Measurements from ENCODE around the gene CADPS. TPM values are rescaled to one million over a fixed set of nuclear protein-coding genes. Genes with fewer than 3 reads are reported as not detected.

CADPS gene
- not detected for total RNA-seq

- Mint-ChIP-seq H3K36me3 (ENCODE audit: low read depth) (no peaks in the 10 kb centered on the region), H3K4me1 (no peaks in the 10 kb centered on the region), H3K4me3 (no peak within 1 kb of the TSS), H3K27me3 (peaks cover 39% of the 10 kb centered on the region), H3K27ac (no peak within 1 kb of the TSS), H3K9me3 (no peaks in the 10 kb centered on the region)
- ChIA-PET POLR2A (no interaction called here), CTCF (no interaction called here)
- DNase-seq, result no peak
Observed at GRCh38 chr3:62874711-62875557, at the start of gene CADPS. TSS of gene CADPS (minus strand) at chr3:62875416. CDS start at chr3:62875029, 387 bp downstream.

DNA sequence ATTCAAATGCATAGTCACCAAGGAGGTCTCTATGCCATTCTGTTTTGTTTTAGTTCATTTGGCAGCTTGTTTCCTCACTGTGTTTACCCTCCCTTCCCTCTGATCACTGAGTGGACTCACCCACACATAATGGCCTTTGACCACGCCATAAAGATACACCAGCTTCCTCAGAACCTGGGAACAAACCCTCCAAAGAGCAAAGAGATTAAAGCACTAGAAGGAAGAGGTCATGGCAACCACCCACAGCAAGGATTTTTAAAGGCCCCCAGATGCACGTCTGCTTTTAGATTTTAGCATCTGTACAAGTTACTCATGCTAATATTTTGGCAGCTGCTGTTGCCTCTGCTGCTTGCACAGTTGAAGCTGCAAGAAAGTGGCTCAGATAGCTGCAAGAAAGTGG, 47.9 kb upstream of the CADPS start:
- Mint-ChIP-seq H3K27me3 (no peaks in the 10 kb centered on the region), H3K9me3 (no peaks in the 10 kb centered on the region), H3K4me1 (no peaks in the 10 kb centered on the region), H3K27ac (no peak overlapping the region), H3K36me3 (ENCODE audit: low read depth) (no peaks in the 10 kb centered on the region), H3K4me3 (no peak overlapping the region)
- no peak for DNase-seq
- ChIA-PET CTCF (no interaction called here), POLR2A (no interaction called here)

- ChIA-PET CTCF (no interaction called here), POLR2A (no interaction called here)
- DNase-seq, result no peak
- Mint-ChIP-seq H3K4me1 (no peaks in the 10 kb centered on the region), H3K4me3 (no peak overlapping the region), H3K27me3 (no peaks in the 10 kb centered on the region), H3K36me3 (ENCODE audit: low read depth) (no peaks in the 10 kb centered on the region), H3K27ac (no peak overlapping the region), H3K9me3 (no peaks in the 10 kb centered on the region)
Observed at GRCh38 chr3:62922326-62922725, 47.1 kb upstream of the CADPS start.

- Mint-ChIP-seq H3K9me3 (no peaks in the 10 kb centered on the region), H3K4me3 (no peak overlapping the region), H3K27ac (no peak overlapping the region), H3K4me1 (no peaks in the 10 kb centered on the region), H3K36me3 (ENCODE audit: low read depth) (no peaks in the 10 kb centered on the region), H3K27me3 (no peaks in the 10 kb centered on the region)
- DNase-seq, result no peak
- ChIA-PET CTCF (no interaction called here), POLR2A (no interaction called here)
Observed at GRCh38 chr3:62920466-62920784, 45.2 kb upstream of the CADPS start.

DNA sequence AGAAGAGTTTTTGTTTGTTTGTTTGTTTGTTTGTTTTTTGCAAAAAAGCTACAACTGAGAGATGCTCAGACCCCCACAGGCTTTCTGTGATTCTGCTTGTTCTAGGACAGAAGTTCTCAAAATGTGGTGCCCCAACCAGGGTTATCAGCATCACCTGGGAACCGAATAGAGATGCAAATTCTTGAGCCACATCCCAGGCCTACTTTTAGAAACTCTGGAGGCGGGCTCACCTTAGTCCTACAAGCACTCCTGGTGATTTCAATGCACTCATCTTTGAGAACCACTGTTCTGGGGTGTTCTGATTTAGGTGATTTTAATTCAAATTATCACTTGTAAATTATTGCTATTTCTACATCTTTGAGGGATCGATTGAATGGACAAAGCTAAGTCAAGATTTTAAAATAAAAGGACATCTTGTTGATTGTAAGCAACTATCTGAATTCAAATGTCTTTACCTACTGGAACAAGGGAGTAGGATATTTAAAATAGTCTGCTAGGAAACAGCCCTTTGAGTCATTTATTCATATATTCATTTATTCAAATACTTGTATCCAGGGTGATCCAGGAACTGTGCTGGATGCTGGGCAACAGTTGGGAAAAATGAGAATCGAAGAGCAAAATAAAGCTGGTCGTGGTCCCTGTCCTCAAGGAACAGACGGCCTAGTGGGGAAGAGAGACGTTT, 44.7 kb upstream of the CADPS start:
- no peaks in the 10 kb centered on the region for H3K36me3 Mint-ChIP-seq (ENCODE audit: low read depth)
- H3K4me1 Mint-ChIP-seq, result no peaks in the 10 kb centered on the region
- H3K27me3 Mint-ChIP-seq, result no peaks in the 10 kb centered on the region
- DNase-seq, result no peak
- H3K9me3 Mint-ChIP-seq, result no peaks in the 10 kb centered on the region
- H3K4me3 Mint-ChIP-seq, result no peak overlapping the region
- H3K27ac Mint-ChIP-seq, result no peak overlapping the region
- ChIA-PET POLR2A (no interaction called here), CTCF (interaction anchor here (0.6 kb wide), 1 partner anchor 187 kb away, joined by 3 read pairs; no protein-coding TSS in a partner anchor)

DNA sequence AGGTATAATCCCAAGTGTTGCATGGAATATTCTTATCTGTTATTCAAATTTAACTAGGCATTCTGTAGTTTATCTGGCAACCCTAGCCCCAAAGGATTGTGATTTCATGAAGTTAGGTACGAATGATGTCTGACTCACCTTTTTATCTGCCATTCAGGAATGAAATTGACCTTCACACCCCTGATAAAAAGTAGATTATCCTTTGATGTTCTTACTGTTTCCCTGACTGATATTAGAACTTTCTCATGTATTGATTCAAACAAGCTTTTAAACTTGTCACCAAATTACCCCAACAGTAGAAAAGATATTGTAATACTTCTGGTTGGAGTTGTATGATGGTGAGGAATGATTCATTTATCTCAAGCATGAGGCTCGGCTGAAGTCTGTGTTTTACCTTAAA, 43.6 kb upstream of the CADPS start:
- H3K27me3 Mint-ChIP-seq, result no peaks in the 10 kb centered on the region
- no peaks in the 10 kb centered on the region for H3K9me3 Mint-ChIP-seq
- no peaks in the 10 kb centered on the region for H3K36me3 Mint-ChIP-seq (ENCODE audit: low read depth)
- DNase-seq, result no peak
- H3K27ac Mint-ChIP-seq, result no peak overlapping the region
- H3K4me1 Mint-ChIP-seq, result no peaks in the 10 kb centered on the region
- H3K4me3 Mint-ChIP-seq, result no peak overlapping the region
- CTCF ChIA-PET, result no interaction called here
- POLR2A ChIA-PET, result no interaction called here

- H3K27me3 Mint-ChIP-seq, result no peaks in the 10 kb centered on the region
- no peak for DNase-seq
- H3K4me3 Mint-ChIP-seq, result no peak overlapping the region
- H3K4me1 Mint-ChIP-seq, result no peaks in the 10 kb centered on the region
- ChIA-PET POLR2A (no interaction called here), CTCF (no interaction called here)
- H3K27ac Mint-ChIP-seq, result no peak overlapping the region
- H3K36me3 Mint-ChIP-seq (ENCODE audit: low read depth), result no peaks in the 10 kb centered on the region
- no peaks in the 10 kb centered on the region for H3K9me3 Mint-ChIP-seq
Observed at GRCh38 chr3:62918131-62918530, 42.9 kb upstream of the CADPS start.

DNA sequence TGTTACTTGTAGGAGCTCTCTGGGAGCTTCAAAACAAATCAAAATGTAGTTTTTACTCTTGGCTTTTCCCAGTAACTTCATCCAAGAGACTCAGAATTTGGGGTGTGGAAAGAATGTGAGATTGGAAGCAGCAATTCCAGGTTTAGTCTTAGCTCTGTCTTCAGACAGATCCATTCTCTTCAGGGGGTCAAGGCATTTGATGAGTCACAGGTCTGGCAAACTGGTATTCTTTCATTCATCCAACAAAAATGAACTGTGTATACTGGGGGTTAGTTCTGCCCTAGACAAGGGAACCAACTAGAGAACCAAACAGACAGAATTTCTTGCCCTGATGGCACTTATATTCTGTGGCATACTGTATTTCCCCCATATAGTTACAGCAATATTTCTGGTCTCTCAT, 36.3 kb upstream of the CADPS start:
- Mint-ChIP-seq H3K9me3 (no peaks in the 10 kb centered on the region), H3K4me3 (no peak overlapping the region), H3K36me3 (ENCODE audit: low read depth) (no peaks in the 10 kb centered on the region), H3K27ac (no peak overlapping the region), H3K4me1 (no peaks in the 10 kb centered on the region), H3K27me3 (no peaks in the 10 kb centered on the region)
- CTCF ChIA-PET, result no interaction called here
- no peak for DNase-seq
- POLR2A ChIA-PET, result no interaction called here

DNA sequence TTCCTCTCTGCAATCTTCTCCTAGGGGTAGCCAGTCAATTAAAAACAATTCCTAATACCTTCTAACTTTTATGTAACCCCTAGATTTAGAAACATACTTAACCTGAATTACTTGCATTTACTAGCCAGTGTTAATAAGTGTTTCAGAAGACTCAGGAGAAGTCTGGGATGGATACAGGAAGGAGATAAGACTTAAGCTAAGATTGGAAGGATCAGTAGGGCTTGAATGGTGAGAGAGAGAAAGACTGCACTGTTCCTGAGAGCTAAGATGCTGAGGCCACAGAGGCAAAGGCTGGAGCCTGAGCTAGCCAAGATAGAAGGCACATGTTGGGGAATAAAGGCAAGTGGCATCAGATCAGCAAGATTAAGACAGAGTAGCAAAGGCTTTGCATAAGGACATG, 30.1 kb upstream of the CADPS start:
- no peaks in the 10 kb centered on the region for H3K9me3 Mint-ChIP-seq
- no peaks in the 10 kb centered on the region for H3K36me3 Mint-ChIP-seq (ENCODE audit: low read depth)
- H3K27me3 Mint-ChIP-seq, result no peaks in the 10 kb centered on the region
- H3K27ac Mint-ChIP-seq, result no peak overlapping the region
- DNase-seq, result no peak
- no peak overlapping the region for H3K4me3 Mint-ChIP-seq
- no peaks in the 10 kb centered on the region for H3K4me1 Mint-ChIP-seq
- ChIA-PET CTCF (no interaction called here), POLR2A (no interaction called here)

DNA sequence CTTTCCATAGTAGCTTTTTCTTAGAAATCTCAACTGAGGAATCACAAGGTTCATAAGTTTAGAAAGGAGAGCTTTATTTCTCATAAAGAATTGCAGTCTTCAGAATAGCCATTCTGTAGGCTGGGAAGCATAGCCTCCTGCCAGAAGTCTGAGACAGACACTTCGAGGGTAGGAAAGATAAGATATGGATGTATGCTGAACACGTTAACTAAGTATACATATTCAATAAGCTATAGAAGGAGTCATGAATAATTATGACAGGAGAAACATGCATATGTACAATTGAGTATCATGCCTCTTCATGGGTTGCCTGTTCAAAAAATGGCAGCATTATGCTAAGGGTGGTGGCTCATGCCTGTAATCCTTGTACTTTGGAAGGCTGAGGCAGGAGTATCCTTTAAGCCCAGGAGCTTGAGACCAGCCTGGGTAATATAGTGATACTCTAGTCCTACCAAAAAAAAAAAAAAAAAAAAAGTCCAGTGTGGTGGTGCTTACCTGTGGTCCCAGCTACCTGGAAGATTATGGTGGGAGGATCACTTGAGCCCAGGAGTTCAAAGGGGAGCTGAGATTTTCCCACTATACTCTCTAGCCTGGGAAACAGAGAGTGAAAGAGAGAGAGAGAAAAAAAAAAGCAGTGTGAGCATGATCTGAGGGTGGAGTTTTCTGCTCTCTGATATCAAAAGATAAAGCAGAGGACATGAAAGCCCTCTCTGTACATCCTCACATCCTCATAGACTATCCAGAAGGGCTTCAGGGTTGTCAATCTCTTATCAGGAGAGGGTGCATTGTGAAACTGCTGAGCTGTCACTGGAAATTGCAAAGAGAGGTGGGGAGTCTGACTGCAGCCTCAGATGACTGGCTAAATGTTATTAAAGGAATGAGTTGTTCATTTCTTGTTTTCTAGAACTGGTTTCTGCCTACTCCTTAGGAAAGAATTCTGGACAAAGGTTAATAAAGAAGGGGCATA, 23.6 kb upstream of the CADPS start:
- H3K4me3 Mint-ChIP-seq, result no peak overlapping the region
- ChIA-PET POLR2A (no interaction called here), CTCF (interaction anchor here (0.6 to 0.7 kb wide), 2 partner anchors 17 to 75 kb away, joined by 3 to 4 read pairs; no protein-coding TSS in a partner anchor)

GRCh38 chr3:62895901-62896300, 20.7 kb upstream of the CADPS start:
- no peaks in the 10 kb centered on the region for H3K36me3 Mint-ChIP-seq (ENCODE audit: low read depth)
- CTCF ChIA-PET, result no interaction called here
- no peaks in the 10 kb centered on the region for H3K9me3 Mint-ChIP-seq

More for the DNA sequence above, 23.6 kb upstream of the CADPS start:
- H3K27me3 Mint-ChIP-seq, result no peaks in the 10 kb centered on the region
- H3K27ac Mint-ChIP-seq, result no peak overlapping the region
- no peaks in the 10 kb centered on the region for H3K9me3 Mint-ChIP-seq
- H3K4me1 Mint-ChIP-seq, result no peaks in the 10 kb centered on the region
- H3K36me3 Mint-ChIP-seq (ENCODE audit: low read depth), result no peaks in the 10 kb centered on the region
- DNase-seq, result no peak

GRCh38 chr3:62892951-62893350, 17.7 kb upstream of the CADPS start:
- Mint-ChIP-seq H3K9me3 (no peaks in the 10 kb centered on the region), H3K4me3 (no peak overlapping the region), H3K27ac (no peak overlapping the region), H3K27me3 (no peaks in the 10 kb centered on the region), H3K36me3 (ENCODE audit: low read depth) (no peaks in the 10 kb centered on the region), H3K4me1 (no peaks in the 10 kb centered on the region)
- no peak for DNase-seq
- CTCF ChIA-PET, result no interaction called here
- POLR2A ChIA-PET, result no interaction called here

More at GRCh38 chr3:62895901-62896300, 20.7 kb upstream of the CADPS start:
- H3K4me1 Mint-ChIP-seq, result no peaks in the 10 kb centered on the region
- POLR2A ChIA-PET, result no interaction called here
- no peak overlapping the region for H3K27ac Mint-ChIP-seq
- H3K27me3 Mint-ChIP-seq, result no peaks in the 10 kb centered on the region
- H3K4me3 Mint-ChIP-seq, result no peak overlapping the region
- no peak for DNase-seq

DNA sequence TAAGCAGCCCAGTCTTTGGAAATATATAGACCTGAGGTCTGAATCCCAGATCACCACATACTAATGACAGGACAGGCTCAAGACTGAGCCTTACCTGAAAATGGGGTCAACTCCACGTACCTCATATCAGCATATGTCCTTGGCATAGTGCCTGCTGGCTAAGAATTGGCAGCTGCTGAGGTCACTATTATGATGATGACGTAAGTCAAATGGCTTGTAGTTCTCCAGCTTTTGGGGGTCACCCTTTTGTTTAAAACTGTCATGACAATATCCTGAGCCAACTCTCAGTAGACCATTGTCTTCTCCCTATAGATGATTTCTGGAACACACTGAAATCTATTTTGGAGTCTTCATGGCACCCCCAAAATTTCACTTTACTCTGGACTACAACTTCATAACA, 16.8 kb upstream of the CADPS start:
- CTCF ChIA-PET, result no interaction called here
- no peaks in the 10 kb centered on the region for H3K36me3 Mint-ChIP-seq (ENCODE audit: low read depth)
- H3K4me1 Mint-ChIP-seq, result no peaks in the 10 kb centered on the region
- H3K4me3 Mint-ChIP-seq, result no peak overlapping the region
- no peaks in the 10 kb centered on the region for H3K9me3 Mint-ChIP-seq
- DNase-seq, result no peak
- no peaks in the 10 kb centered on the region for H3K27me3 Mint-ChIP-seq
- POLR2A ChIA-PET, result no interaction called here
- no peak overlapping the region for H3K27ac Mint-ChIP-seq
